Measurements from ENCODE around the gene UGT1A9.

DNA sequence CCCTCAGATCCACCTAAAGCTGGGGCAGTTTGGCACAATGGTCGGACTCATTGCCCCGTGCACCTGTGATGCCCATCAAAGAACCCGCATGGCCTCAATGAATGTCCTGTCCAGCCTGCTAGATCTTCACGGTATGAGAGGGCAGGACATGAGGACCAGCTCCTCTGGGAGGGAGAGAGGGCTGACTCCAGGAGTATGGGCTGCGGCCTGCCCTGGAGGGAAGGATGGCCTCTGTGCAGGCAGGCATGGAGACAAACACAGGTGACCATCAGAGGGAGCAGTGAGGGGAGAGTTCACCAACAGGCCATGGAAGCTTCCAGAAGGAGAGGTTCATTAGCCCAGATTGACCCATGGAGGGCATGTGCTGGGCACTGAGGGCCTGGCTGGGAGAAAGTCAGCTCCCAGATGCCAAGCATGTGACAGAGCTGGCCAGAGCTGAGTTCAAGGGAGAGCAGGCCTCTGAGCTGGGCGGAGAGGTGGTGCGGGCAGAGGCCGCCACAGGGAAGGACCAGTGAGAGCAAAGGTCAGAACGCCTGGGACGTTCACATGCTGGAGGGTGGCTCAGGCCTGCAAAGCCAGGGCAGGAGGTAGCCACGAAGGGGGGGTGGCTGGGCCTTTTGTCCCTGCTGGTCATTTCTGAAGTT lies 146.4 kb downstream of the UGT1A9 start:
- TF ChIP-seq, protein P1, sequence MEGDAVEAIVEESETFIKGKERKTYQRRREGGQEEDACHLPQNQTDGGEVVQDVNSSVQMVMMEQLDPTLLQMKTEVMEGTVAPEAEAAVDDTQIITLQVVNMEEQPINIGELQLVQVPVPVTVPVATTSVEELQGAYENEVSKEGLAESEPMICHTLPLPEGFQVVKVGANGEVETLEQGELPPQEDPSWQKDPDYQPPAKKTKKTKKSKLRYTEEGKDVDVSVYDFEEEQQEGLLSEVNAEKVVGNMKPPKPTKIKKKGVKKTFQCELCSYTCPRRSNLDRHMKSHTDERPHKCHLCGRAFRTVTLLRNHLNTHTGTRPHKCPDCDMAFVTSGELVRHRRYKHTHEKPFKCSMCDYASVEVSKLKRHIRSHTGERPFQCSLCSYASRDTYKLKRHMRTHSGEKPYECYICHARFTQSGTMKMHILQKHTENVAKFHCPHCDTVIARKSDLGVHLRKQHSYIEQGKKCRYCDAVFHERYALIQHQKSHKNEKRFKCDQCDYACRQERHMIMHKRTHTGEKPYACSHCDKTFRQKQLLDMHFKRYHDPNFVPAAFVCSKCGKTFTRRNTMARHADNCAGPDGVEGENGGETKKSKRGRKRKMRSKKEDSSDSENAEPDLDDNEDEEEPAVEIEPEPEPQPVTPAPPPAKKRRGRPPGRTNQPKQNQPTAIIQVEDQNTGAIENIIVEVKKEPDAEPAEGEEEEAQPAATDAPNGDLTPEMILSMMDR (IDR thresholded peaks at IDR 0.05; ENCODE audit: low read depth, low read length) = no peak
- TF ChIP-seq, protein P2, sequence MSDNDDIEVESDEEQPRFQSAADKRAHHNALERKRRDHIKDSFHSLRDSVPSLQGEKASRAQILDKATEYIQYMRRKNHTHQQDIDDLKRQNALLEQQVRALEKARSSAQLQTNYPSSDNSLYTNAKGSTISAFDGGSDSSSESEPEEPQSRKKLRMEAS (IDR thresholded peaks at IDR 0.05; ENCODE audit: low read depth, low read length) = no peak
- no peak for TF ChIP-seq POLR2A (IDR thresholded peaks at IDR 0.05; ENCODE audit: extremely low read depth, insufficient read length)
- no peak for TF ChIP-seq MYC (IDR thresholded peaks at IDR 0.05; ENCODE audit: low read depth, low read length)
